ENCODE measurements around the gene SASS6. TPM values are rescaled to one million over a fixed set of nuclear protein-coding genes. Genes with fewer than 3 reads are reported as not detected.

SASS6 gene
- total RNA-seq: 1 to 10 TPM; 2.6 to 4.6 (median 3.5) TPM

DNA sequence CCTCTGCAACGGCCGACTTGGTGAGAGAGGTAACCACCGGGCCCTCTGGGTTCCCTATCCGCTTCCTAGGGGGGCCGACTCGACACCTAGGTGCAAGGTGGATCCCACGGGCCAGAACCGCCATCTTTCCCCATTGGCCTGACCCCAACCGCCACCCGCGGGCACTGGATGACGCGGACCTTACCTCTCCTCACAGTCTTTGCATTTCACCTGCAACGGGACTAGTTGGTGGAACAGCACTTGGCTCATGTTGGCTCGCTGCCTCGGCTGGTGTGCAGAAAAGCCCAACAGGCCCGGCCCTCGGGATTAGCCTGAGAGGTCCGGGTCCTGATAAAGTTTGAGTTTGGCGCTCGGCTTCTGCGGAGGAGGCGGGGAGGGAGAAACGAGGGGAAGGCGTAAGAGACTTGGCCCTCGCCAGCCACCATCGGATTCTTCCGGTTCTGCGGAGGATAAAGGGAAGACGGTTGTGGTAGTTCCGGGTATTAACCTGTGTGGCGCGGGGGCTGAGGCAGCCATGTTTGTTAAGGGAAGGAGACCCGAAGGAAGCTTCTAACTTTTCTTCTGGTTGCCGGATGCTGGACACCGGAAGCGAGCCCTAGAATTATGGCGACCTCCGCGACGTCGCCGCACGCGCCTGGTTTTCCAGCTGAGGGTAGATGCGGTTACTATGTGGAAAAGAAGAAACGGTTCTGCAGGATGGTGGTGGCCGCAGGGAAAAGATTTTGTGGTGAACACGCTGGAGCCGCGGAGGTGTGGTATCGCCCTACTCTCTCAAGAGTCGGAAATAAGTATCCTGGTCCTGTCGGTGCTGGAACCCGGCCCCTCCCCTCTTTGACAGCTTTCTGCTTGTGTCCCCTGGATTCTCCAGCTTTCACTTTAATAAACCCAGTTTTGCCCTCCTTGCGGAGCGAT is at the start of gene SASS6, which contains the start of gene TRMT13:
TSS of gene SASS6 (minus strand) at position 365 of the 912 bp plus-strand sequence. CDS start at position 249, 116 bp downstream.
TSS of gene TRMT13 (plus strand) at position 598 of the 912 bp plus-strand sequence. CDS start at position 604, 6 bp downstream.
- Histone ChIP-seq H3K27ac (peak within 1 kb of the TSS in 2 of 3 donors; percentile 47 to 62), H3K4me3 (replicated peaks in 1 of 3) (peak within 1 kb of the TSS; percentile 42 to 76 (median 76)), H3K27me3 (no peaks in the 10 kb centered on the region), H3K9me3 (no peaks in the 10 kb centered on the region), H3K36me3 (peaks cover 10 to 12% of the 10 kb centered on the region in 2 donors), H3K4me1 (peaks cover 11 to 17% of the 10 kb centered on the region in 2 donors)
- 0 to 1% methylated on average over 44 of the region's 57 CpGs for WGBS, 2 donors
- intact Hi-C loops (cut with DNase I): loop anchor here (10.0 kb wide), 2 partner anchors 132 to 232 kb away; partner anchors contain the start of gene RTCA
- peak; percentile 97 to 98 for DNase-seq
- TF ChIP-seq POLR2A (IDR thresholded peaks at IDR 0.05) (peak in 1 of 2 donors; percentile 55), CTCF (IDR thresholded peaks at IDR 0.05) (peak in 1 of 6 experiments; percentile 36)

GRCh38 chr1:100178091-100178490 is 45.4 kb upstream of the SASS6 start, which contains the start of gene LRRC39:
TSS of gene LRRC39 (minus strand) at chr1:100178256. CDS start at chr1:100168516, 9,740 bp downstream.
- 62 to 72% methylated on average over 5 of the region's 5 CpGs for WGBS, 2 donors
- TF ChIP-seq POLR2A (IDR thresholded peaks at IDR 0.05): no peak
- no peak for TF ChIP-seq CTCF (IDR thresholded peaks at IDR 0.05)
- intact Hi-C loops (cut with DNase I): no loop called here

GRCh38 chr1:100177295-100178041 is 44.7 kb upstream of the SASS6 start:
- no peaks in the 10 kb centered on the region for H3K4me1 ChIP-seq
- DNase-seq: no peak
- H3K27ac ChIP-seq: peak overlapping the region in 1 of 3 donors; percentile 13
- 91 to 92% methylated on average over 4 of the region's 4 CpGs for WGBS, 2 donors
- no peaks in the 10 kb centered on the region for H3K36me3 ChIP-seq
- intact Hi-C loops (cut with DNase I): no loop called here
- TF ChIP-seq POLR2A (IDR thresholded peaks at IDR 0.05) (no peak), CTCF (IDR thresholded peaks at IDR 0.05) (no peak)
- no peak overlapping the region for H3K4me3 ChIP-seq (replicated peaks in 1 of 3)
- H3K27me3 ChIP-seq: no peaks in the 10 kb centered on the region
- H3K9me3 ChIP-seq: no peaks in the 10 kb centered on the region

More at GRCh38 chr1:100178091-100178490, 45.4 kb upstream of the SASS6 start, which contains the start of gene LRRC39:
- Histone ChIP-seq H3K27me3 (no peaks in the 10 kb centered on the region), H3K27ac (peak within 1 kb of the TSS in 1 of 3 donors; percentile 13), H3K4me1 (no peaks in the 10 kb centered on the region), H3K4me3 (replicated peaks in 1 of 3) (no peak within 1 kb of the TSS), H3K36me3 (no peaks in the 10 kb centered on the region), H3K9me3 (no peaks in the 10 kb centered on the region)
- no peak for DNase-seq

GRCh38 chr1:100168051-100168450 is 35.3 kb upstream of the SASS6 start:
- WGBS, 2 donors: 97 to 98% methylated on average over 2 of the region's 2 CpGs
- DNase-seq: no peak
- TF ChIP-seq POLR2A (IDR thresholded peaks at IDR 0.05): no peak
- TF ChIP-seq CTCF (IDR thresholded peaks at IDR 0.05): no peak
- H3K4me3 ChIP-seq (replicated peaks in 1 of 3): no peak overlapping the region
- H3K27me3 ChIP-seq: no peaks in the 10 kb centered on the region
- no peak overlapping the region for H3K27ac ChIP-seq
- intact Hi-C loops (cut with DNase I): no loop called here
- H3K9me3 ChIP-seq: no peaks in the 10 kb centered on the region
- H3K36me3 ChIP-seq: no peaks in the 10 kb centered on the region
- H3K4me1 ChIP-seq: peaks cover 0 to 5% of the 10 kb centered on the region in 2 donors

Measured in thyroid gland (tissue), 4 donors.